ENCODE results near the gene TUB. TPM values are rescaled to one million over a fixed set of nuclear protein-coding genes. Genes with fewer than 3 reads are reported as not detected.

TUB gene, protein sequence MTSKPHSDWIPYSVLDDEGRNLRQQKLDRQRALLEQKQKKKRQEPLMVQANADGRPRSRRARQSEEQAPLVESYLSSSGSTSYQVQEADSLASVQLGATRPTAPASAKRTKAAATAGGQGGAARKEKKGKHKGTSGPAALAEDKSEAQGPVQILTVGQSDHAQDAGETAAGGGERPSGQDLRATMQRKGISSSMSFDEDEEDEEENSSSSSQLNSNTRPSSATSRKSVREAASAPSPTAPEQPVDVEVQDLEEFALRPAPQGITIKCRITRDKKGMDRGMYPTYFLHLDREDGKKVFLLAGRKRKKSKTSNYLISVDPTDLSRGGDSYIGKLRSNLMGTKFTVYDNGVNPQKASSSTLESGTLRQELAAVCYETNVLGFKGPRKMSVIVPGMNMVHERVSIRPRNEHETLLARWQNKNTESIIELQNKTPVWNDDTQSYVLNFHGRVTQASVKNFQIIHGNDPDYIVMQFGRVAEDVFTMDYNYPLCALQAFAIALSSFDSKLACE
- polyA plus RNA-seq (ENCODE audit: insufficient read length): 12.3 TPM

DNA sequence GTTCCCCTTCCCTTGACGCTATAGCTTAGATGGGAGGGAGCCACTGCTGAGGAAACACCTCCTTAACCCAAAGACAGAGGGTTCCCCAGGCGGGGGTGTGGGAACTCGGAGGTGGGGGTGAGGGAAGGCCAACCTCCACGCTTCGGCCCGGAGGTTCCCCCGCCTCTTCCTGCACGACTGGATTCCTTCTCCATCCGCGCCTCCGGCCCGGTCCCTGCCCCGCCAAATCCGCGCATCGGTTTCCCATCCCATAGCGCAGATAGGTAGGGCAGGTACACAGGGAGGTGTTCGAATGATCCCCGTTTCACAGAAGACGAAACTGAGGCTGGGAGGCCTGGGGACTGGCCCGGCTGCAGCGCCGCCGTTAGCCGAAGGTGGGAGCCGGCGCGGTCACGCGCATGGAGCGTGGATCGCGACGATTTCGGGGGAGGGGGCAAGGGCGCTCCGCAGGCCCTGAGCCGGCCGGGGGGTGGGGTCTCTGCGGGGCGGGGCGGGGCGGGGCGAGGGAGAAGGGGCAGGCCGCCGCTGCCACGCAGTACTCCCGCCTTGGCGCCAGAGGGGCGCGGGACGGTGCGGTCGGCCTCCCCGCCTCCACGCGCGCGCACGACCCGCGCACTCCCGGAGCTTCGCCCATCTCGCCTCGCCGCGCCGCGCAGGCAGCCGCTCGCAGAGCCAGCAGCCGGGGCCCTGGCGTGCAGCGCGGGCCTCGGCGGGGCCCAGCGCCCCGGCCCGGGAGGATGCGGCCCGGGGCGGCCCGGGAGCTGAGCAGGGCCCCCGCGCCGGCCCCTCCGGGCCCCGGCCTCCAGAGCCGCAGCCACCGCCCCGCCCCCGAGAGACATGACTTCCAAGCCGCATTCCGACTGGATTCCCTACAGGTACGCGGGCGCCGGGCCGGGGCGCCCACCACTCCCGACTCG is at the start of gene TUB:
TSS of gene TUB (plus strand) at position 538 of the 917 bp plus-strand sequence. CDS start at position 838, 300 bp downstream.
- DNase-seq (ENCODE audit: low read depth): no peak

GRCh38 chr11:8031248-8032115 is 49.5 kb upstream of the TUB start:
- no peak for DNase-seq (ENCODE audit: low read depth)

DNA sequence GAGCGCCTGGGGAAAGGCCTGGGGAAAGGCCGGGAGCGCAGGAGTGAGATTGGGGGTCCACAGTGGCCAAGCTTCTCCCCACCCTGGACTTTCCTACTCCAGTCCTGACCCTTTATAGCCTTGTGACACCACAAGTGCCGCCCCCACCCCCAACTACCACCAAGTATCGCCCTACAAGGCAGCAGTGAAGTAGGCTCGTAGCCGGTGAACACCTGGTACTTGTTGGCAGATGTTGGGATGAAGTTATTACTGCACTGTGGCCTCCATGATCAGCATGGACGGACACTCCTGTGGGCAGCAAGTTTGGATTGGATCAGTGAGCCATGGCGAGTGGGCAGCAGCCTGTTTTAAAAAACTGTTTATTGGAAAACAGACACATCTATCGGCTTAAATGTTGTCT is 48.9 kb upstream of the TUB start:
- DNase-seq (ENCODE audit: low read depth): no peak

GRCh38 chr11:8032576-8033304 is 48.3 kb upstream of the TUB start:
- no peak for DNase-seq (ENCODE audit: low read depth)

DNA sequence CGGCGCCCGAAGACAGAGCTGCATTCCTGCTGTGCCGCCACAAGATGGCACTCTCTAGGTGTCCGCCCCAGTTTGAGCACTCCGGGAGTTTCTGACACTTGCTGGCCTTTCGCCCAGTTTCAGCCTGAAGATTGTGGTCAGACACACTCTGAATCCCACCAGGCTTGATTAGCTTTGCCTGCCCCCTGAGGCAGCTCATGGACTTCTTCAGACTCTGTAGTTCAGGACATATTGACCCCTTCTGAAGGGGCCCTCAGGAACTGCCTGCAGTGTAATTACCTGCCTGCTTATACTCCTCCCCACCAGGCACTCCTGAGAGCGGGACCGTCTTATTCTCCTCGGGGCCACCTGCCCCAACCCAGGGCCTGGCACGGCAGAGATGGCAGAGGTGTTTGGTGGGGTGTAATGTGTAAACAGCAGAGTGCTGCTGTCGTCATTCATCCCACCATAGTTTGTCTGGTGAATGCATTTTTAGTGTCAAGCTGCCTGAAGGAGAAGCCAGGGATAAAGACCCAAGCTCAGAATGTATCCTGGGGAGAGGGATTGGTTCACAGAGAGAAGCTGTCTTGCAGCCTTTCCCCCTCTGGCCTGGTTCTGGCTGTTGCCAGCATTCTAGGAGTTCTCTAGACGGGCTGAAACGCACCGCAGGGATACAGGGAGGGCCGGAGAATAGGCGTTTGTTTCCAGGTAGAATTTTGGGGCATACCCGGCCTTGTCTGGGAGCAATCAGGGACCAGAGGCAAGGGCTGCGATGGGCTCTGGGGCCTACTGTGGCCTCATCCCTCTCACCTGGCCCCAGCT is 47.5 kb upstream of the TUB start:
- peak; percentile 69 for DNase-seq (ENCODE audit: low read depth)

DNA sequence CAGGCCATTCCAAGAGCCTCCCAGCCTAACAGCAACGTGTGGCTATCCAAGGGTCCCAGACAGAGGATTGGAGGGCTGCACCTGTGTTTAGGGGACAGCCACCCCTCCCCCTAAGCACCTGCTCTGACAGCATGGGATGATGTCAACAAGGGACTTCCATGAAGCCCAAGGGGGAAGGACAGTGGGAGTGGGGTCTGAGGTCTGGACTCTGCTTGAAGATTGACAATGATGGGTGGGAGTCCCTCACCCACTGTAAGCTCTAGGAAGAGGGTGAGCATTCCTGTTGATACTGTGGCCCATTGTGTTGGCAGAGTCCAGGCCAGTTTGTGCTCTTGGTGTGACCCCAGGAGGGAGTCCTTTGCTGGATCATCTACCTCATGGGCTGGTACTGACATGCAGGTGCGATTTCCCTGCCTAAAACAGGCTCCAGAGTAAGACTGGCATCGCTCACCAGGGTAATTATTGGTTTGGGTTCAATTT is 46.9 kb upstream of the TUB start:
- DNase-seq (ENCODE audit: low read depth): no peak

DNA sequence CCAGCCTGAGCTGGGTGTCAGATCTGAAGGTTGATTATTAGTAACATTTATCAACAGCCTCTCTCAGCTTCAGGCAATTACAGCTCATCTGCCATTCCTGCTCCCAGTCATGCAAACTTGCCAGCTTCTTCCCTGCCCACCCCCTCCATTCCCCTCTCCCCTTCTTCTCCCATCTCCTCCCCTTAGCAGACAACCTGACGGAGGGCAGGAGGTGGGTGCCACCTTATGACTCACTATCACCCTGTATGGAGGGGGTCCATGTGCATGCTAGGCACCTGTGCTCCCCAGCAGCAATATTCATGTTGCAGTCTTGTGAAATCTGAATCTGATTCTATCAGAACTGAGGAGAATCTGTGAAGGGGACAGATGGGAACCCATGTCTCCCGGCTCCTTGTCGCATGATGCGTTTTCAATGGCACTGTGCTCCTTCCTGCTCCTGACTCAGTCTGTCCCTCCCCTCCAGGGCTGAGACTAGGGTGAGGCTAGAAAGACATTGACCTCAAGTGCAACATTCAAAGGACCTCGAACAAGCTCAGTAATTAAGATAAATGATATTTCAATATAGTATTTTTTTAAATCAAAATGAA is 46.3 kb upstream of the TUB start:
- DNase-seq (ENCODE audit: low read depth): no peak

DNA sequence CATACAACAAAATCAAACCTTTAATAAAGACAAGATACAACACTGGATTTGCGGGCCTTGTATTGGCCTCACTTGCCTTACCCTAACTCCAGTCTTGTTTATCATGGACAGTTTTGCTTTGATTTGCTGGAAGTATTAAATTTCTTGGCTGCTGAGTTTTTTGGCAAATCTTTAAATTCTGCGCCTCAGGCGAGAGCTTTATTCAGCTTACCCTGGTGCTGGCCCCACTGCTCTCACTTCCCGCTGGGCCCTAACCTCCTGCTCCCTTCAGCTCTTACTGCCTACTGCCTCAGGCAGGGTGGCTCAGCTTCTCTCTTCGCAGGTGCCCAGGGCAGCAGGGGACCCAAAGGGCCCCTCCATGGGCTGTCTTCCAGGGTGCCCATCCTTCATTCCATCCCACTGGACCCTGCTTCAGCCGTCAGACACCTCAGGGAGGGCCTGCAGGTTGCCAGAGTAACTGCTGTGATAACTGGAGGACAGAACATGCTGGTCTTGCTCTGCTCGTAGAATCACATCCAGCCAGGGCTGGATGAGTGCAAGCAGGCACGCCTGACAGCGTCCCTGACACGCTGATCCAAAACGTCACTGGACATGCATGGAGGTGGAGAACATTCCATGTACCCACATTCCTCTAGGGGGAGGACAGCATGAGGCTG is 45.7 kb upstream of the TUB start:
- no peak for DNase-seq (ENCODE audit: low read depth)

- DNase-seq (ENCODE audit: low read depth): no peak
These were observed 44.8 kb upstream of the TUB start for GRCh38 chr11:8036002-8036802.

DNA sequence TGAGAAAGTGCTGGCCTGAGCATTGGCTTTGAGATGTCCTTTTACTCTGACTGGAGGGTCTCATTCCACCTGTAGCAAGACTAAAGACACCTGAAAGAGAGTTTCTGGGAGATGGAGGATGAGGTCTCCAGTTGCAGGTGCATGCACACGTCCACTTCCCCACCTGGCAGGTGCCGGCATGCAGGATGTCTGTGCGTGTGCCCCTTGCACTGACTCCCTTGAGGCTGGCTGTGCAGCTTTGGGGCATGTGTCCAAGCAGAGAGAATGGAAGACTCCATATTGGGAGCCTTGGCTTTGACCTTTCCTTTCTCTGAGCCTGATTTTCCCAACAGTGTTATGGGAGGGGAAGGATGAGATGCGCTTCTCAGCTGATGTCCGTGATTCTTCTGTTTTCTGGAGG is 44.0 kb upstream of the TUB start:
- DNase-seq (ENCODE audit: low read depth): no peak

DNA sequence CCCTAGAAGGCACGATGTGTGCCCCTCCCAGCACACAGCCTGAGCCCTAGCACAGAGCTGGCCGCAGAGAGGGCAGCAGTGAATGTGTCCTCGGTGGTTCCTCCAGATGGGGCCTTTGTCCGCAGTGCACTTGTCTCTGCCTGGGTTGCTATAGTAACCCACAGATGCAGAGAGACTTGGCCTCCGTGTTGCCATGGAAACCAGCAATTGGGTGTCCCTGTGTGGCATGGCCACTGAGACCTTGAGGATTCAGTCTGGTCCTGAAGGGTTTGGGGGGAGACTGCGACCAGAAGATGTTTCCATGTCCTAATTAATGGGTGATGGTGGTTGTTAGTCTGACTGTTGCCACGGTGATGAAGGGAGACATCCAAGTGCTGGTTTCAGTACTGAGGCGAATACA is 42.6 kb upstream of the TUB start:
- no peak for DNase-seq (ENCODE audit: low read depth)

GRCh38 chr11:8038811-8039529 is 42.0 kb upstream of the TUB start:
- no peak for DNase-seq (ENCODE audit: low read depth)

DNA sequence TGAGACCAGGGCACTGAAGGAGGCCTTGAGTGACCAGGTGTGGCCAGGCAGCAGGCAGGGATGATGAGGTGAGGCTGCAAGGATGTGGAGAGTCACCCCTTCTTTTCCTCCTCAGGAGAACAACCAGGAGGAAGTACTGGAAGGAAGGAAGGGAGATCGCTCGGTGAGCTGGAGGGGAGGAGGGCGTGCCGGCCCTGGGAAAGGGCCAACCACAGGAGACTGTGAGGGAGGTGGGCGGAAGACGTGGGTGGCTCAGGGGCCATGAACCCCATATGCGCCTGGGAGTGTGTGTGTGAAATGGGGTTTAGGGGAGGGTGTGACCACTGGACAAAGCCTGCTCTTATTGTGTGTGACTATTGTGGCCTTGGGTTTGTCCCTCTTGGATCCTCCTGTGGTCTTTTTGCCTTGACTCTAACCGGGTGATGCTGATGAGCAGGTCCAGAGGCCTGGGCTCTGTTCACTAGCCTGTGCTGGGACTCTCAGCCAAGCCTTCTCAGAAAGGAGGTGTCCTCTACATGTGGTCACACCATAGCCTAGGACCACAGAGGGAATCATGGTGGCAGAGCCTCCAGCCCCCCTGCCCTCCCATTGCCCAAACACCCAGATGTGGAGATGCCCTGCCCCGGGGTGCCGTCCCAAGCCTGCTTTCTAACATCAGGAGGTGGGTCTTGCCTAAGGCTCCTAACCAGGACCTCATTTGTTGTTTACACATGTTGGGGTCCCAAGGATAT is 41.3 kb upstream of the TUB start:
- no peak for DNase-seq (ENCODE audit: low read depth)

DNA sequence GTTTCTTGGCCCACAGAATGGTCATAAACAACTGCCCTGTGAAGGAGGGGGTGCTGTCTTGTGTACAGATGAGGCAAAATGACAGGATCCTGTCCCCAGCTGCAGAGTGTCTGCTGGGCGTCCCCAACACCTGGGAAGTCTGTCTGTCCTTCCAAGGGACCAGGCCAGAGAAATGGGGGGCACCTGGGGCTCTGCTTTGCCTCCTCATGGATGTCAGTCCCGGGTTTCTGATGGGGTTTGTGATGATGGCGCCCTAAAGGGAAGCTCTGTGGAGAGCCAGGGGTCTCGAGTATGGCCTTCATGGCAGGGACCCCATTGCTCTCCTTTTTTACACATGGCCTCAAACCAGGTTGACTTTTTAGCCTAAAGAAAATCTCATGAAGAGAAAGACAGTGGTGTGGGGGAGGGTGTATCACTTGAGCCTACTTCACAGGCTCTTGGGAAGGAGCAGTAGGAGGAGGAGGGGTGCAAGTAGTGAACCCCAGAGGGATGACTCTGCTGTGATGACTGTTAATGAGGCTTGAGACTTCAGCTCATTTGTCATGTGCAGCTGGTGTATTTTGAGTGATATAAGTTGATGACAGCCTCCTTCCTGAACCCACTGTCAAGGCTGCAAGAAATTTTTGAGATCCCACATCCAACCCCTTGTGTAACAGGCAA is 40.6 kb upstream of the TUB start:
- no peak for DNase-seq (ENCODE audit: low read depth)

DNA sequence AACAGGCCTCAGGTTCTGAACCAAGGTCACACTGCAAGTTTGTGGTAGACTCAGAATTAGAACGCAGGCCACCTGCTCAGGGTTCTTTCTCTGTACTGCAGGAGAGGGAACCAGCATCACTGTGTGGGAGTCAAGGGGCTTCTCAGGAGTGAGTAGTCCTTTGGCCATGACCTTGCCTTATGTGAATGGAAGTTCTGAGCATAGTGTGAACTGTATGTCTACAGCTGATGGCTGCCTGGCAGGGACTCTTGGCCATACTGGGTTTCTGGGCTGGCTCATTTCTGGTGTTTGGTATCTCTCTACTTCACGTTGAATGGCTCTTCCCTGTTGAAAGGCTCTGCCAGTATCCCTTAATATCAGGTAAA is 40.1 kb upstream of the TUB start:
- no peak for DNase-seq (ENCODE audit: low read depth)

- DNase-seq (ENCODE audit: low read depth): no peak
These were observed 39.4 kb upstream of the TUB start for GRCh38 chr11:8041576-8041975.
